HEK293 (cell line): ENCODE measurements around the gene TFE3.
A peak's percentile ranks its signal among the peaks of the same experiment; 100 is the strongest.

Experiments
- HOXC10 ChIP-seq: sonication (generic); formaldehyde crosslinking; IDR thresholded peaks from 2 replicates; pipeline ENCODE4 v1.8.1; 2023; ENCODE audit warnings: mild to moderate bottlenecking, missing genetic modification reagents
- KLF10 ChIP-seq: fragments of 450-650 bp; IDR thresholded peaks from 2 replicates; pipeline ENCODE4 v1.5.1; 2018; ENCODE audit warnings: missing biosample characterization, mild to moderate bottlenecking, missing genetic modification characterization
- KLF16 ChIP-seq: fragments of 450-650 bp; formaldehyde crosslinking; IDR thresholded peaks from 2 replicates; pipeline ENCODE4 v1.5.1; 2017; ENCODE audit warnings: missing biosample characterization, missing genetic modification characterization
- PRDM4 ChIP-seq: fragments of 450-650 bp; formaldehyde crosslinking; IDR thresholded peaks from 2 replicates; pipeline ENCODE4 v1.5.1; 2017; ENCODE audit warnings: missing biosample characterization, missing genetic modification characterization
- REPIN1 ChIP-seq: fragments of 450-650 bp; formaldehyde crosslinking; IDR thresholded peaks from 2 replicates; pipeline ENCODE4 v1.5.1; 2017; ENCODE audit warnings: missing biosample characterization, missing genetic modification characterization, low read depth
- SCRT1 ChIP-seq: fragments of 450-650 bp; formaldehyde crosslinking; IDR thresholded peaks from 2 replicates; pipeline ENCODE4 v1.5.1; 2016; ENCODE audit warnings: missing biosample characterization, missing genetic modification characterization, borderline replicate concordance
- WT1 ChIP-seq: fragments of 450-650 bp; formaldehyde crosslinking; IDR thresholded peaks from 2 replicates; pipeline ENCODE4 v1.5.1; 2016; ENCODE audit warnings: missing biosample characterization, missing genetic modification characterization
- YY1 ChIP-seq: fragments of 450-650 bp; formaldehyde crosslinking; IDR thresholded peaks from 2 replicates; pipeline ENCODE4 v1.5.1; 2018; ENCODE audit warnings: missing biosample characterization, missing genetic modification characterization
- ZBTB10 ChIP-seq: fragments of 450-650 bp; formaldehyde crosslinking; IDR thresholded peaks from 2 replicates; pipeline ENCODE4 v1.5.1; 2016; ENCODE audit warnings: missing biosample characterization, missing genetic modification characterization
- ZBTB11 ChIP-seq: fragments of 450-650 bp; formaldehyde crosslinking; conservative IDR thresholded peaks from 2 replicates; pipeline ENCODE4 v1.5.1; 2016; ENCODE audit warnings: low read depth, missing biosample characterization, missing genetic modification characterization
- ZBTB20 ChIP-seq: fragments of 450-650 bp; formaldehyde crosslinking; IDR thresholded peaks from 2 replicates; pipeline ENCODE4 v1.5.1; 2016; ENCODE audit warnings: missing biosample characterization, missing genetic modification characterization
- ZBTB21 ChIP-seq: fragments of 450-650 bp; formaldehyde crosslinking; IDR thresholded peaks from 2 replicates; pipeline ENCODE4 v1.5.1; 2017; ENCODE audit warnings: missing biosample characterization, missing genetic modification characterization
- ZBTB7A ChIP-seq: fragments of 450-650 bp; formaldehyde crosslinking; IDR thresholded peaks from 2 replicates; pipeline ENCODE4 v1.5.1; 2016; ENCODE audit warnings: low read depth, missing biosample characterization, missing genetic modification characterization
- ZBTB8A ChIP-seq: fragments of 450-650 bp; formaldehyde crosslinking; IDR thresholded peaks from 2 replicates; pipeline ENCODE4 v1.5.1; 2016; ENCODE audit warnings: missing biosample characterization, missing genetic modification characterization
- ZNF10 ChIP-seq: fragments of 450-650 bp; formaldehyde crosslinking; IDR thresholded peaks from 2 replicates; pipeline ENCODE4 v1.5.1; 2017; ENCODE audit warnings: missing biosample characterization, missing genetic modification characterization
- ZNF140 ChIP-seq: fragments of 450-650 bp; formaldehyde crosslinking; IDR thresholded peaks from 2 replicates; pipeline ENCODE4 v1.5.1; 2016; ENCODE audit warnings: missing biosample characterization, missing genetic modification characterization
- ZNF16 ChIP-seq: fragments of 450-650 bp; formaldehyde crosslinking; IDR thresholded peaks from 2 replicates; pipeline ENCODE4 v1.5.1; 2016; ENCODE audit warnings: low read depth, missing biosample characterization, missing genetic modification characterization
- ZNF2 ChIP-seq: fragments of 450-650 bp; formaldehyde crosslinking; IDR thresholded peaks from 2 replicates; pipeline ENCODE4 v1.5.1; 2016; ENCODE audit warnings: missing biosample characterization, missing genetic modification characterization
- ZNF280D ChIP-seq: fragments of 450-650 bp; formaldehyde crosslinking; IDR thresholded peaks from 2 replicates; pipeline ENCODE4 v1.5.1; 2016; ENCODE audit warnings: missing biosample characterization, missing genetic modification characterization
- ZNF302 ChIP-seq: fragments of 450-650 bp; formaldehyde crosslinking; IDR thresholded peaks from 2 replicates; pipeline ENCODE4 v1.5.1; 2016; ENCODE audit warnings: missing biosample characterization, missing genetic modification characterization, low read depth
- ZNF354C ChIP-seq: fragments of 450-650 bp; formaldehyde crosslinking; IDR thresholded peaks from 2 replicates; pipeline ENCODE4 v1.5.1; 2016; ENCODE audit warnings: missing biosample characterization, missing genetic modification characterization, low read depth, borderline replicate concordance
- ZNF426 ChIP-seq: fragments of 450-650 bp; formaldehyde crosslinking; IDR thresholded peaks from 2 replicates; pipeline ENCODE4 v1.5.1; 2017; ENCODE audit warnings: missing biosample characterization, missing genetic modification characterization, mild to moderate bottlenecking, inconsistent platforms, moderate library complexity
- ZNF433 ChIP-seq: fragments of 450-650 bp; formaldehyde crosslinking; IDR thresholded peaks from 2 replicates; pipeline ENCODE4 v1.5.1; 2016; ENCODE audit warnings: missing biosample characterization, missing genetic modification characterization, low read depth
- ZNF530 ChIP-seq: fragments of 450-650 bp; formaldehyde crosslinking; IDR thresholded peaks from 2 replicates; pipeline ENCODE4 v1.5.1; 2016; ENCODE audit warnings: low read depth, missing biosample characterization, missing genetic modification characterization
- ZNF830 ChIP-seq: fragments of 450-650 bp; IDR thresholded peaks from 2 replicates; pipeline ENCODE4 v1.5.0; 2018; ENCODE audit warnings: missing biosample characterization, missing genetic modification characterization, low read depth, mild to moderate bottlenecking, moderate library complexity
- ZSCAN23 ChIP-seq: fragments of 450-650 bp; formaldehyde crosslinking; IDR thresholded peaks from 2 replicates; pipeline ENCODE4 v1.5.1; 2016; ENCODE audit warnings: missing biosample characterization, missing genetic modification characterization

TFE3 gene

GRCh38 chrX:49079489-49080428, 36.6 kb upstream of the TFE3 start, which contains the start of gene WDR45 (continued):
- TF ChIP-seq ZBTB11 (tag by site-specific recombination): peak; percentile 85
- no peak for TF ChIP-seq REPIN1 (tag by site-specific recombination)
- no peak for TF ChIP-seq HOXC10 (CRISPR knock-in tag)
- no peak for TF ChIP-seq ZSCAN23 (tag by site-specific recombination)
- TF ChIP-seq ZBTB21 (tag by site-specific recombination): peak; percentile 24; the same call in 1 of the 2 replicates
- no peak for TF ChIP-seq ZNF302 (tag by site-specific recombination)
- TF ChIP-seq KLF10 (tag by site-specific recombination): peak; percentile 91
- TF ChIP-seq ZBTB10 (tag by site-specific recombination): peak; percentile 84
- no peak for TF ChIP-seq ZNF140 (tag by site-specific recombination)
- no peak for TF ChIP-seq ZNF426 (tag by site-specific recombination)
- TF ChIP-seq ZBTB8A (tag by site-specific recombination): peak; percentile 58; the same call in 1 of the 2 replicates
- TF ChIP-seq PRDM4 (tag by site-specific recombination): no peak
- peak; percentile 97 for TF ChIP-seq ZBTB20 (tag by site-specific recombination)
- no peak for TF ChIP-seq ZNF280D (tag by site-specific recombination)
- TF ChIP-seq YY1 (tag by site-specific recombination): 0 out of 2 replicates have a peak, but pooled peaks have one; percentile 12
- TF ChIP-seq ZNF10 (tag by site-specific recombination): peak; percentile 21; the same call in 1 of the 2 replicates
- no peak for TF ChIP-seq ZBTB7A (tag by site-specific recombination)
- no peak for TF ChIP-seq ZNF16 (tag by site-specific recombination)
- TF ChIP-seq KLF16 (tag by site-specific recombination): peak; percentile 75
- no peak for TF ChIP-seq ZNF530 (tag by site-specific recombination)
- no peak for TF ChIP-seq ZNF830
- no peak for TF ChIP-seq ZNF433
- no peak; the same call in 1 of the 2 replicates for TF ChIP-seq ZNF2
- TF ChIP-seq ZNF354C: no peak
- peak; percentile 52; the same call in 1 of the 2 replicates for TF ChIP-seq WT1 (tag by site-specific recombination)
- TF ChIP-seq SCRT1 (tag by site-specific recombination): no peak
